GM13977 (cell line): Measurements from ENCODE around the gene HAUS7.

Source experiments
- DNase-seq: peaks from one replicate; pipeline ENCODE4 v3.0.0; 2012; ENCODE audit warnings: low spot score
- CTCF ChIP-seq: IDR thresholded peaks from 2 replicates; pipeline ENCODE4 v1.5.1; 2012; ENCODE audit warnings: mild to moderate bottlenecking, control low read depth; ENCODE audit not compliant: insufficient read depth; ENCODE audit errors: extremely low read depth, missing control alignments
- in situ Hi-C: fragments of 300-500 bp; cut with MboI; formaldehyde crosslinking; loops from one replicate; pipeline ENCODE4 v1.12.0; 2022; ENCODE audit warnings: low sequenced_read_pairs, low pct_unique_long_range_greater_than_20kb, mixed read lengths, inconsistent platforms; ENCODE audit not compliant: unreplicated experiment

Gene HAUS7

GRCh38 chrX:153500676-153501280, 30.4 kb upstream of the HAUS7 start:
- no peak for TF ChIP-seq CTCF
- no peak for DNase-seq
- in situ Hi-C loops, result no loop called here

DNA sequence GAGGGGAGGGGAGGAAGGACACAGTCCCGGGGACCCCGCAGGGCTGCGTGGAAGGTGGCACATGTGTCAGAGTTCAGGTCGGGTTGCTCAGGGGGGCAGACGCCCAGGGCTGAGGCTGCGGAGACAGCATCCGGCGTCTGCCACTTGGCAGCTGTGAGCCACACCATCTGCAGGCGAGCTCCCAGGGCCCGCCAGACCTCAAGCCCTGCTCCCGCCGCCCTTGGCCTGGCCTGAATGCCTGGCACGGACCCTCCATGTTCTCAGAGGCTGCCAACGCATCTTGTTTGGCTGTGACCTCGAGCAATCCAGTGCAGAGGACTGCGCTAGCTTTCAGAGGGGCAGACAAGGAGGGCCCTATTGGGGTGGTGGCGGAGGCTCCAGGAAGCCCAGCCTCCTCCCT, 29.5 kb upstream of the HAUS7 start:
- DNase-seq, result no peak
- in situ Hi-C loops, result no loop called here
- no peak for TF ChIP-seq CTCF

- DNase-seq, result no peak
- TF ChIP-seq CTCF, result no peak
- in situ Hi-C loops, result no loop called here
Observed at GRCh38 chrX:153499341-153499740, 29.0 kb upstream of the HAUS7 start.

- no peak for TF ChIP-seq CTCF
- no peak for DNase-seq
- in situ Hi-C loops, result no loop called here
Observed at GRCh38 chrX:153498453-153498852, 28.1 kb upstream of the HAUS7 start.

DNA sequence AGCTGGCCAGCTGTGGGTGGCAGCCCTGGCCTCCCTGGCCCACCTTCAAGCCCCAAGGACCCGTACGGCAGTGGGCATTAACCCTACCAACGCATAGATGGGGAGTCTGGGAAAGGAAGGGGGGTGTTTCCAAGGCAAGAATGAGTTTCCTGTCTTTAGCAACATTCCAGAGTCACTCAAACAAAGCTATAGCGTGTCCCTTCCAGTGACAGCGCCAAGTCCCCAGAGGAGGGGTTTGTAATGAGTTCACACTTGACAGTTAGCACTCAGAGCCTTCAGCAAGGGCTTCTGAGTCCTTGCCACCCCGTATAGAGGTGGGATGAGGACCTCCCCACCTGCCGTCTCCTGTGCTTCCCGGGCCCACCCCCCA, 26.2 kb upstream of the HAUS7 start:
- no peak for DNase-seq
- TF ChIP-seq CTCF, result no peak
- in situ Hi-C loops, result no loop called here

DNA sequence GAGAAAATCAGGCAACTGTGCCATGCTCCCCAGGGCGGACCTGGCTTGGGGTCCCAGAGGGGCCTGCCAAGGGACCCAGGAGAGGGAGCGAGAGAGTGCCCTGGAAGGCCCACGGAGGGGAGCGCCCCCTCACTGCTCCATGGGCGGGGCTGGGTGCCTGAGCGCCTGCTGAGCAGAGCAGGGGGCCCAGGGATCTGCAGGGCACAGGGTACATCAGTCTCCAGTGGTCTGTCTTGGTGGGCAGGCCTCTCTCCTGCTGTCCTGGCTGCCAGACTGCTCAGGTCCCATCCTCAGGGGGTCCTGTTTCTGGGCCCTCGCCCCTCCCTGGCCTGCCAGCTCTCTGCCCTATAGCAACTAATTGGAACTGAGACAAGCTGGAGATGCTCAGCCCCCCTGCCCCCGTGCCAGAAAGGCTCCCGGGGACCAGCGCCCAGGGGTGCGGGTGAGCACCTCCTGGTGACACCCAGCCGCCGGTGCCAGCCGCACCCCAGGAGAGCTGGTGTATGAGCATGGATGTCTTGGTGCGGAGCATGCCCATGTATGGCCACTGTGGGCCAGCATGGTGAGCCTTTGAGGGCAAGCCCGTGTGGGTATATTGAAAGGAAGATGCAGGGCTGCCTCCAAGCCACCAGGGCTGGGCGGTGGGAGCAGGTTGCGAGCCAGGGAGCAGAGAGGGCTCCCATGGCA, 25.7 kb upstream of the HAUS7 start:
- TF ChIP-seq CTCF, result no peak
- DNase-seq, result no peak
- in situ Hi-C loops, result no loop called here
